ENCODE data around the gene UBAC2. TPM values are rescaled to one million over a fixed set of nuclear protein-coding genes. Genes with fewer than 3 reads are reported as not detected.

The UBAC2 gene
- total and polyA plus RNA-seq, 2 donors (not counting 1 experiment from before 2014, with no cell fraction given), result 32.4 to 87.4 TPM

DNA sequence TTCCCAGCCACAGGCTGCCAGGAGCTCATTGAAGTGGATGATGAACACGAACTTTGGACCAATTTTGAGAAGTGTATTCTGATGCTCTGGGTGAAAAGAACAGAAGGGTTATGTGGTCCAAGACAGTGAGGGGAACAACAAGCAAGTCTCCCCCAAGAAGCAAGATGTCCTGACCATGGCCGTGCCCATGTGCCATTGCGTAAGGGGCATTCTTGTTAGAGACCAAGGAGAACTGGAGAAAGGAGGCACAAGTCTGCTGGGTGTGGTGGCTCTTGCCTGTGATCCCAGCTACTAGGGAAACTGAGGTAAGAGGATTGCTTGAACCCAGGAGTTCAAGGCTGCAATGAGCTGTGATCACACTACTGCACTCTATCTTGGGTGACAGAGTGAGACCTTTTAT lies 27.0 kb upstream of the UBAC2 start:
- Histone ChIP-seq H3K9me3 (ENCODE audit: control insufficient read depth, insufficient read depth, low read depth, low read length) (no peaks in the 10 kb centered on the region), H4K20me1 (ENCODE audit: control insufficient read depth, extremely low read depth, insufficient read depth, low read length) (no peaks in the 10 kb centered on the region), H3K79me2 (ENCODE audit: control insufficient read depth, insufficient read depth, low read length) (no peaks in the 10 kb centered on the region), H3K27ac (ENCODE audit: insufficient read depth, low read length) (no peak overlapping the region), H3K4me3 (replicated peaks in 1 of 4; ENCODE audit: control extremely low read depth in 1 of 4, insufficient read depth in 1 of 4, low read depth in 3 of 4, low read length in 4 of 4) (no peak overlapping the region), H3K9ac (ENCODE audit: insufficient read depth, low read length) (no peak overlapping the region), H3K27me3 (ENCODE audit: control insufficient read depth, insufficient read depth, low read length) (no peaks in the 10 kb centered on the region), H3K36me3 (ENCODE audit: control insufficient read depth, insufficient read depth, low read length) (no peaks in the 10 kb centered on the region), H2AFZ (ENCODE audit: low read length) (no peak overlapping the region), H3K4me1 (ENCODE audit: control insufficient read depth, extremely low read depth, insufficient read depth, low read length) (no peaks in the 10 kb centered on the region), H3K4me2 (ENCODE audit: extremely low read depth, insufficient read depth, low read length) (no peak overlapping the region)
- DNase-seq (ENCODE audit: low read depth in 2 of 2), result no peak
- no peak for TF ChIP-seq EZH2 (IDR thresholded peaks at IDR 0.05; ENCODE audit: low read length, missing control alignments)
- TF ChIP-seq, protein P1, sequence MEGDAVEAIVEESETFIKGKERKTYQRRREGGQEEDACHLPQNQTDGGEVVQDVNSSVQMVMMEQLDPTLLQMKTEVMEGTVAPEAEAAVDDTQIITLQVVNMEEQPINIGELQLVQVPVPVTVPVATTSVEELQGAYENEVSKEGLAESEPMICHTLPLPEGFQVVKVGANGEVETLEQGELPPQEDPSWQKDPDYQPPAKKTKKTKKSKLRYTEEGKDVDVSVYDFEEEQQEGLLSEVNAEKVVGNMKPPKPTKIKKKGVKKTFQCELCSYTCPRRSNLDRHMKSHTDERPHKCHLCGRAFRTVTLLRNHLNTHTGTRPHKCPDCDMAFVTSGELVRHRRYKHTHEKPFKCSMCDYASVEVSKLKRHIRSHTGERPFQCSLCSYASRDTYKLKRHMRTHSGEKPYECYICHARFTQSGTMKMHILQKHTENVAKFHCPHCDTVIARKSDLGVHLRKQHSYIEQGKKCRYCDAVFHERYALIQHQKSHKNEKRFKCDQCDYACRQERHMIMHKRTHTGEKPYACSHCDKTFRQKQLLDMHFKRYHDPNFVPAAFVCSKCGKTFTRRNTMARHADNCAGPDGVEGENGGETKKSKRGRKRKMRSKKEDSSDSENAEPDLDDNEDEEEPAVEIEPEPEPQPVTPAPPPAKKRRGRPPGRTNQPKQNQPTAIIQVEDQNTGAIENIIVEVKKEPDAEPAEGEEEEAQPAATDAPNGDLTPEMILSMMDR (conservative IDR thresholded peaks at IDR 0.05 in 1 of 2, IDR thresholded peaks at IDR 0.05 in 1 of 2; ENCODE audit: low read depth in 1 of 2, low read length in 2 of 2), result no peak

DNA sequence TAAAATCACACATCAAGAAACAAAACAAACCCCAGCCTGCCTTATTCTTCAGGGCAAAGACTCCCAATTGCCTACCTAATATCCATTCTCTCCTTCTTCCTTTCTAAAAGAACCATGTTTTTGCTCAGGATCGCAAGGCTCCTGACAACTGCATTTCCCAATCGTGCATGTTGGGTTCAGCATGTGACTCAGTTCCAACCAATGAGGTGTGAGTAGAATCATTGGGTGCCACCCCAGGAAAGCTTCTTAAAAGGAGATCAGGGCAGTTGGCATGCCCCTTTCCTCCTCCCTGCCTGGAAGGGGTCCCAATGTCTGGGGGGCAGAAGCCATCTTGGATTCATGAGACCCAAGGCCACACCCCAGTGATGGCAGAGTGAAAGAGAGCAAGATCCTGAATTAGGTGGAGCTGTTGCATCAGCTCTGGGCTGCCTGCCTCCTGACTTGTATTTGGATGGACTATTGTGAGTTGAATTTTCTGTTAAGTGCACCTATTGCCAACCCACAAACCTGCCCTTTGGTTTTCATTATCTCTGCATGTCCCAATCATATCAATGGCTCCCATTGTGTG lies 26.0 kb upstream of the UBAC2 start:
- Histone ChIP-seq H3K4me2 (ENCODE audit: extremely low read depth, insufficient read depth, low read length) (no peak overlapping the region), H3K79me2 (ENCODE audit: control insufficient read depth, insufficient read depth, low read length) (no peaks in the 10 kb centered on the region), H2AFZ (ENCODE audit: low read length) (no peak overlapping the region), H3K9me3 (ENCODE audit: control insufficient read depth, insufficient read depth, low read depth, low read length) (no peaks in the 10 kb centered on the region), H3K4me3 (replicated peaks in 1 of 4; ENCODE audit: control extremely low read depth in 1 of 4, insufficient read depth in 1 of 4, low read depth in 3 of 4, low read length in 4 of 4) (no peak overlapping the region), H3K36me3 (ENCODE audit: control insufficient read depth, insufficient read depth, low read length) (no peaks in the 10 kb centered on the region), H3K27ac (ENCODE audit: insufficient read depth, low read length) (no peak overlapping the region), H3K9ac (ENCODE audit: insufficient read depth, low read length) (no peak overlapping the region), H3K27me3 (ENCODE audit: control insufficient read depth, insufficient read depth, low read length) (no peaks in the 10 kb centered on the region), H4K20me1 (ENCODE audit: control insufficient read depth, extremely low read depth, insufficient read depth, low read length) (no peaks in the 10 kb centered on the region), H3K4me1 (ENCODE audit: control insufficient read depth, extremely low read depth, insufficient read depth, low read length) (no peaks in the 10 kb centered on the region)
- TF ChIP-seq EZH2 (IDR thresholded peaks at IDR 0.05; ENCODE audit: low read length, missing control alignments), result no peak
- TF ChIP-seq, protein P1 (conservative IDR thresholded peaks at IDR 0.05 in 1 of 2, IDR thresholded peaks at IDR 0.05 in 1 of 2; ENCODE audit: low read depth in 1 of 2, low read length in 2 of 2), result no peak
- no peak for DNase-seq (ENCODE audit: low read depth in 2 of 2)

DNA sequence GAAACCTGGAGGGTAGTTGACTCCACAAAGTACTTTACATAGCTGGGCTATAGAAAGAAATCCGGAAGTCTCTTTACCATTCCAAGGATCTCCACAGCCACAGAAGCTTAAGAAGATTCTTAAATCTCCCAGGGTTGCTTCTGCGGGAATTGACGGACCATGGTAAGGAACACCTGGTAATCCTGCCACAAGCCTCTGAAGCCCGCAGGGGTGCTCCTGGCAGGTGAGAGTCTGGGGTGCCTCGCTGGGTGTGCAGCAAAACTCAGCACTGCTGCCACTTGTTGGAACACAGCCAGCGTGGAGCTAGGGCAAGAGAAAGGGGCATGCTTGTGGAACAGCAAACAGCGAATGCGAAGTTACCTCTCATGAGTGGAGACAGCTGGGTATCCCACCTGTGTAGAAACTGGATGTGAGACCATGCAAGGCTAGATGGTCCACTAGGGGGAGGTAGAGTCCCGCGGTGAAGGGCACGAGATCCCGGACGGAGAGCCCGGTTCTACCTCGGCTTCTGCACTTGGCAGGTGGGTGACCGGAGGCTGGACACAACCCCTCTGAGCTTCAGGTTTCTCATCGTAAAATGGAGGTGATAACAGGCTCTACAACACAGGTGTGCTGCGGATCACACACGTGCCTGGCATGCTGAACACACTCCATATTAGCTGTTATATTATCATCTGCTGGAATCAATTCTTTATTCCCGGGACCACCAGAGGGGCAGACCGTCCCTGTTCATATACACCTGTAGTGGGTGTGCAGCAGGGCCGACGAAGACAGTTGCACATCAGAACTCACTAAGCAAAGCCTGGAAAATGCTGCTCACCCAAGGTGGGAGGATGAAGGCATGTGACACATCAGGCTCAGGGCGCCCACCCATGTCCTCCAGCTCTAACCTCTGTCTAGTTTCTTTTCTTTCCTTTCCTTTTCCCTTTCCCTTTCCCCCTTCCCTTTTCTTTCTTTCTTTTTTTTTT lies 24.1 kb upstream of the UBAC2 start:
- H3K4me2 ChIP-seq (ENCODE audit: extremely low read depth, insufficient read depth, low read length), result no peak overlapping the region
- no peaks in the 10 kb centered on the region for H3K27me3 ChIP-seq (ENCODE audit: control insufficient read depth, insufficient read depth, low read length)

More for the DNA sequence above, 24.1 kb upstream of the UBAC2 start:
- no peaks in the 10 kb centered on the region for H3K36me3 ChIP-seq (ENCODE audit: control insufficient read depth, insufficient read depth, low read length)
- no peaks in the 10 kb centered on the region for H3K4me1 ChIP-seq (ENCODE audit: control insufficient read depth, extremely low read depth, insufficient read depth, low read length)
- no peaks in the 10 kb centered on the region for H3K79me2 ChIP-seq (ENCODE audit: control insufficient read depth, insufficient read depth, low read length)
- TF ChIP-seq, protein P1 (conservative IDR thresholded peaks at IDR 0.05 in 1 of 2, IDR thresholded peaks at IDR 0.05 in 1 of 2; ENCODE audit: low read depth in 1 of 2, low read length in 2 of 2), result peak; percentile 93 to 98
- no peak for TF ChIP-seq EZH2 (IDR thresholded peaks at IDR 0.05; ENCODE audit: low read length, missing control alignments)
- H3K4me3 ChIP-seq (replicated peaks in 1 of 4; ENCODE audit: control extremely low read depth in 1 of 4, insufficient read depth in 1 of 4, low read depth in 3 of 4, low read length in 4 of 4), result no peak overlapping the region
- peak; percentile 34 to 53 for DNase-seq (ENCODE audit: low read depth in 2 of 2)
- no peaks in the 10 kb centered on the region for H3K9me3 ChIP-seq (ENCODE audit: control insufficient read depth, insufficient read depth, low read depth, low read length)
- H3K9ac ChIP-seq (ENCODE audit: insufficient read depth, low read length), result no peak overlapping the region
- no peaks in the 10 kb centered on the region for H4K20me1 ChIP-seq (ENCODE audit: control insufficient read depth, extremely low read depth, insufficient read depth, low read length)
- no peak overlapping the region for H2AFZ ChIP-seq (ENCODE audit: low read length)
- H3K27ac ChIP-seq (ENCODE audit: insufficient read depth, low read length), result no peak overlapping the region

Data from fibroblast of lung (primary cell).